ENCODE measurements around the gene LRRC8A.
"Not testable (repeated sequence)": the region's sequence is repeated elsewhere in the genome, so short reads cannot be mapped to it uniquely, and the experiment has no call there.

- TF ChIP-seq POLR2A (IDR thresholded peaks at IDR 0.05; ENCODE audit: control extremely low read depth in 1 of 2, low read depth in 2 of 2, low read length in 2 of 2); TCF12 (IDR thresholded peaks at IDR 0.05; ENCODE audit: low read depth, low read length); JUND (IDR thresholded peaks at IDR 0.05; ENCODE audit: low read length); EZH2 (IDR thresholded peaks at IDR 0.05; ENCODE audit: low read depth, low read length, severe bottlenecking); MAX (IDR thresholded peaks at IDR 0.05); CTCF (IDR thresholded peaks at IDR 0.05; ENCODE audit: control extremely low read depth in 1 of 3, insufficient read depth in 1 of 3, low read depth in 1 of 3, low read length in 3 of 3); GABPA (IDR thresholded peaks at IDR 0.05; ENCODE audit: borderline replicate concordance, insufficient read depth, low read length); POLR2AphosphoS5 (IDR thresholded peaks at IDR 0.05; ENCODE audit: low read depth, low read length); SRF (IDR thresholded peaks at IDR 0.05; ENCODE audit: low read depth, low read length); TAF1 (IDR thresholded peaks at IDR 0.05; ENCODE audit: low read depth, low read length): not testable (repeated sequence)
Observed at GRCh38 chr9:128944966-128945365, 63.0 kb downstream of the LRRC8A start.
